H9 (cell line): ENCODE results near the gene FSD1. TPM values are rescaled to one million over a fixed set of nuclear protein-coding genes. Genes with fewer than 3 reads are reported as not detected.

Experiments used
- DNase-seq: peaks from one replicate; pipeline ENCODE4 v3.0.0-alpha.2; 2017
- H2AFZ ChIP-seq: one replicate; pipeline ENCODE4 v1.6.1; 2013; ENCODE audit warnings: mild to moderate bottlenecking, low read length, control low read depth, moderate library complexity
- H2AK5ac ChIP-seq: 2 replicates; pipeline ENCODE4 v1.6.1; 2013; ENCODE audit warnings: low read length, control low read depth, mixed read lengths; ENCODE audit not compliant: insufficient read length
- H2BK120ac ChIP-seq: one replicate; pipeline ENCODE4 v1.6.1; 2013; ENCODE audit warnings: low read depth, mild to moderate bottlenecking, low read length, control low read depth, inconsistent platforms; ENCODE audit not compliant: poor library complexity, severe bottlenecking
- H2BK12ac ChIP-seq: 2 replicates; pipeline ENCODE4 v1.6.1; 2013; ENCODE audit warnings: low read length, control low read depth, mixed read lengths, low read depth; ENCODE audit not compliant: insufficient read length
- H2BK15ac ChIP-seq: 2 replicates; pipeline ENCODE4 v1.6.1; 2013; ENCODE audit warnings: low read depth, low read length, control low read depth
- H2BK20ac ChIP-seq: one replicate; pipeline ENCODE4 v1.6.1; 2013; ENCODE audit warnings: low read depth, mild to moderate bottlenecking, low read length, control low read depth, inconsistent platforms; ENCODE audit not compliant: poor library complexity, severe bottlenecking
- H2BK5ac ChIP-seq: 2 replicates; pipeline ENCODE4 v1.6.1; 2013; ENCODE audit warnings: low read length, control low read depth, mixed read lengths; ENCODE audit not compliant: insufficient read length
- H3K14ac ChIP-seq: 2 replicates; pipeline ENCODE4 v1.6.1; 2013; ENCODE audit warnings: low read length, control low read depth; ENCODE audit not compliant: insufficient read depth
- H3K18ac ChIP-seq: 2 replicates; pipeline ENCODE4 v1.6.1; 2013; ENCODE audit warnings: low read depth, mild to moderate bottlenecking, mixed read lengths, low read length, control low read depth; ENCODE audit not compliant: insufficient read length
- H3K23ac ChIP-seq: 2 replicates; pipeline ENCODE4 v1.6.1; 2013; ENCODE audit warnings: low read length, control low read depth, mixed read lengths, low read depth; ENCODE audit not compliant: insufficient read length
- H3K23me2 ChIP-seq: 2 replicates; pipeline ENCODE4 v1.6.1; 2013; ENCODE audit warnings: low read depth, mild to moderate bottlenecking, mixed read lengths, low read length, control low read depth; ENCODE audit not compliant: insufficient read length, poor library complexity, severe bottlenecking
- H3K27ac ChIP-seq: 2 replicates; pipeline ENCODE4 v1.5.1; 2013; ENCODE audit warnings: low read length, control low read depth, mixed read lengths, low read depth; ENCODE audit not compliant: insufficient read length
- H3K27me3 ChIP-seq: 2 replicates; pipeline ENCODE4 v1.6.1; 2013; ENCODE audit warnings: low read length, control low read depth, inconsistent platforms; ENCODE audit not compliant: insufficient read depth
- H3K4ac ChIP-seq: 2 replicates; pipeline ENCODE4 v1.6.1; 2013; ENCODE audit warnings: low read depth, mild to moderate bottlenecking, control low read depth, inconsistent platforms, low read length, moderate library complexity
- H3K4me1 ChIP-seq: 2 replicates; pipeline ENCODE4 v1.6.1; 2013; ENCODE audit warnings: low read length, control low read depth, inconsistent platforms; ENCODE audit not compliant: insufficient read depth
- H3K4me2 ChIP-seq: 2 replicates; pipeline ENCODE4 v1.6.1; 2013; ENCODE audit warnings: low read length, control low read depth, mixed read lengths; ENCODE audit not compliant: insufficient read length, insufficient read depth
- H3K56ac ChIP-seq: 2 replicates; pipeline ENCODE4 v1.6.1; 2013; ENCODE audit warnings: low read depth, mild to moderate bottlenecking, mixed read lengths, low read length, control low read depth; ENCODE audit not compliant: insufficient read length
- H3K79me1 ChIP-seq: 2 replicates; pipeline ENCODE4 v1.6.1; 2013; ENCODE audit warnings: low read depth, mild to moderate bottlenecking, moderate library complexity, low read length, control low read depth, inconsistent platforms; ENCODE audit not compliant: insufficient read depth, poor library complexity, severe bottlenecking
- H3K79me2 ChIP-seq: 2 replicates; pipeline ENCODE4 v1.6.1; 2013; ENCODE audit warnings: low read length, control low read depth, inconsistent platforms; ENCODE audit not compliant: insufficient read depth
- H3K9ac ChIP-seq: 2 replicates; pipeline ENCODE4 v1.6.1; 2013; ENCODE audit warnings: low read length, control low read depth, mixed read lengths; ENCODE audit not compliant: insufficient read length; ENCODE audit errors: extremely low read depth
- H3K9me3 ChIP-seq: one replicate; pipeline ENCODE4 v1.6.1; 2013; ENCODE audit warnings: low read depth, low read length, inconsistent platforms; ENCODE audit not compliant: control insufficient read depth
- H3T11ph ChIP-seq: one replicate; pipeline ENCODE4 v1.6.1; 2013; ENCODE audit warnings: mild to moderate bottlenecking, low read length, control low read depth, inconsistent platforms
- H4K20me1 ChIP-seq: one replicate; pipeline ENCODE4 v1.6.1; 2013; ENCODE audit not compliant: control insufficient read depth, insufficient read length, insufficient read depth
- H4K5ac ChIP-seq: 2 replicates; pipeline ENCODE4 v1.6.1; 2013; ENCODE audit warnings: low read depth, mild to moderate bottlenecking, mixed read lengths, low read length, control low read depth; ENCODE audit not compliant: insufficient read length
- H4K8ac ChIP-seq: replicated peaks from 2 replicates; pipeline ENCODE4 v1.6.1; 2013; ENCODE audit warnings: low read length, control low read depth, mixed read lengths, low read depth; ENCODE audit not compliant: insufficient read length
- H4K91ac ChIP-seq: 2 replicates; pipeline ENCODE4 v1.6.1; 2013; ENCODE audit warnings: low read depth, mild to moderate bottlenecking, moderate library complexity, mixed read lengths, low read length, control low read depth; ENCODE audit not compliant: insufficient read length
- H3K27ac Mint-ChIP-seq, 3 experiments: 2 replicates in 2 of 3; 3 replicates in 1 of 3; pipeline ENCODE4 v1.8.0; 2020 to 2021; ENCODE audit warnings: mixed read lengths in 3 of 3, mild to moderate bottlenecking in 1 of 3, moderate library complexity in 1 of 3
- H3K27me3 Mint-ChIP-seq: 2 replicates; pipeline ENCODE4 v1.8.0; 2021; ENCODE audit warnings: low read depth, mild to moderate bottlenecking, moderate library complexity, mixed read lengths
- H3K36me3 Mint-ChIP-seq, 3 experiments: 2 replicates in 2 of 3; 3 replicates in 1 of 3; pipeline ENCODE4 v1.8.0; 2020 to 2021; ENCODE audit warnings: low read depth in 3 of 3, mixed read lengths in 3 of 3; ENCODE audit not compliant: insufficient read depth in 1 of 3
- H3K4me1 Mint-ChIP-seq, 2 experiments: 2 replicates each; pipeline ENCODE4 v1.8.0; 2020; ENCODE audit warnings: mixed read lengths in 2 of 2
- H3K4me3 Mint-ChIP-seq, 2 experiments: 2 replicates in 1 of 2; 3 replicates in 1 of 2; pipeline ENCODE4 v1.8.0; 2020 to 2021; ENCODE audit warnings: mild to moderate bottlenecking in 2 of 2, mixed read lengths in 2 of 2, moderate library complexity in 1 of 2
- H3K9me3 Mint-ChIP-seq, 2 experiments: 2 replicates in 1 of 2; 3 replicates in 1 of 2; pipeline ENCODE4 v1.8.0; 2020; ENCODE audit warnings: mild to moderate bottlenecking in 2 of 2, mixed read lengths in 2 of 2, moderate library complexity in 1 of 2
- WGBS: extraction: QIAGEN DNeasy Blood & Tissue Kit; methylation state at CpG from one replicate; pipeline ENCODE4 v1.1.7; 2013; ENCODE audit warnings: missing lambda C conversion rate, low lambda C conversion rate, mixed read lengths; ENCODE audit not compliant: insufficient read length; ENCODE audit errors: extremely low coverage; 5-methylcytosine and 5-hydroxymethylcytosine counted together
- total RNA-seq: library from RNA; stranded (reverse); gene quantifications from 2 replicates; pipeline ENCODE4 v1.2.1, GENCODE V29; 2021
- TF ChIP-seq, protein P1 (sequence below): fragments of 200-600 bp; sonication (generic); conservative IDR thresholded peaks from 3 replicates; pipeline ENCODE4 v1.8.0; 2021; ENCODE audit warnings: antibody characterized with exemption, mild to moderate bottlenecking

FSD1 gene
- total RNA-seq, 1 experiment from 2014 or later: 53.6 TPM

DNA sequence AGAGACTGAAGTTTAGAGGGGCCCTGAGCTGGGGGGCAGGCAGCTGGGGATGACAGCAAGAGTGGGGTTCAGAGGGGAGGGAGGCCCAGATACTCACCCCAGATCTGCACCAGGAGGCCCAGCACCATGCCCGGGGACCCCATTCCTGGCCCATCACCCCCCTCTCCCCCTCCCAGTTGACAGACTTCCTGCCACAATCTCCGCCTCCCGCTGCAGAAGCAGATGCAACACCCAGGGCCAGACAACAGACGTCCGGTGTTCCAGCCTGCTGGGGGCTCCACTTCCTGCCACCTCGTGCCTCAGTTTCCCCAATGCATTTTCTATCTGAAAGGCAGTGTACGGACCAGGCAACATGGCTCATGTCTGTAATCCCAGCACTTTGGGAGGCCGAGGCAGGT lies 2.2 kb upstream of the FSD1 start, which contains the start of gene TMIGD2:
Gene TMIGD2 (minus strand): TSS at position 147 of the 398 bp plus-strand sequence. CDS start 4 bp downstream, at position 143.
- peak within 1 kb of the TSS in 2 of 3 experiments; percentile 65 to 72; a peak in 3 of 7 replicates for H3K27ac Mint-ChIP-seq
- H3K4me3 Mint-ChIP-seq: peak within 1 kb of the TSS in 1 of 2 experiments; percentile 16; a peak in 1 of 5 replicates
- H3K23me2 ChIP-seq: no peaks in the 10 kb centered on the region

More for the DNA sequence above, 2.2 kb upstream of the FSD1 start, which contains the start of gene TMIGD2:
- Histone ChIP-seq H3K4me1 (no peaks in the 10 kb centered on the region), H3K79me1 (no peaks in the 10 kb centered on the region), H3K4ac (no peak within 1 kb of the TSS), H2AFZ (peak within 1 kb of the TSS; percentile 3), H2BK20ac (no peak within 1 kb of the TSS), H2BK120ac (no peak within 1 kb of the TSS), H4K91ac (no peak within 1 kb of the TSS), H3K9ac (no peak within 1 kb of the TSS), H3K18ac (no peak within 1 kb of the TSS), H2BK12ac (no peak within 1 kb of the TSS), H3K27me3 (no peaks in the 10 kb centered on the region), H2AK5ac (no peak within 1 kb of the TSS), H4K5ac (no peak within 1 kb of the TSS), H4K8ac (no peak within 1 kb of the TSS), H2BK15ac (no peak within 1 kb of the TSS), H2BK5ac (no peak within 1 kb of the TSS), H3K79me2 (no peaks in the 10 kb centered on the region), H3K9me3 (no peaks in the 10 kb centered on the region), H3T11ph (no peak within 1 kb of the TSS), H4K20me1 (no peaks in the 10 kb centered on the region), H3K14ac (no peak within 1 kb of the TSS), H3K4me2 (no peak within 1 kb of the TSS), H3K27ac (no peak within 1 kb of the TSS), H3K23ac (no peak within 1 kb of the TSS), H3K56ac (no peak within 1 kb of the TSS)
- Mint-ChIP-seq H3K9me3 (no peaks in the 10 kb centered on the region; a peak in 2 of 5 replicates), H3K36me3 (peaks cover 10 to 17% (median 10%) of the 10 kb centered on the region in 3 experiments; a peak in 6 of 7 replicates), H3K27me3 (peaks cover 13% of the 10 kb centered on the region), H3K4me1 (peaks cover 10 to 20% of the 10 kb centered on the region in 2 experiments)
- DNase-seq: no peak
- WGBS: no CpG with 5 or more reads among the region's 8 CpGs
- TF ChIP-seq, protein P1, sequence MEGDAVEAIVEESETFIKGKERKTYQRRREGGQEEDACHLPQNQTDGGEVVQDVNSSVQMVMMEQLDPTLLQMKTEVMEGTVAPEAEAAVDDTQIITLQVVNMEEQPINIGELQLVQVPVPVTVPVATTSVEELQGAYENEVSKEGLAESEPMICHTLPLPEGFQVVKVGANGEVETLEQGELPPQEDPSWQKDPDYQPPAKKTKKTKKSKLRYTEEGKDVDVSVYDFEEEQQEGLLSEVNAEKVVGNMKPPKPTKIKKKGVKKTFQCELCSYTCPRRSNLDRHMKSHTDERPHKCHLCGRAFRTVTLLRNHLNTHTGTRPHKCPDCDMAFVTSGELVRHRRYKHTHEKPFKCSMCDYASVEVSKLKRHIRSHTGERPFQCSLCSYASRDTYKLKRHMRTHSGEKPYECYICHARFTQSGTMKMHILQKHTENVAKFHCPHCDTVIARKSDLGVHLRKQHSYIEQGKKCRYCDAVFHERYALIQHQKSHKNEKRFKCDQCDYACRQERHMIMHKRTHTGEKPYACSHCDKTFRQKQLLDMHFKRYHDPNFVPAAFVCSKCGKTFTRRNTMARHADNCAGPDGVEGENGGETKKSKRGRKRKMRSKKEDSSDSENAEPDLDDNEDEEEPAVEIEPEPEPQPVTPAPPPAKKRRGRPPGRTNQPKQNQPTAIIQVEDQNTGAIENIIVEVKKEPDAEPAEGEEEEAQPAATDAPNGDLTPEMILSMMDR: no peak
